ENCODE results near the gene HES2. TPM values are rescaled to one million over a fixed set of nuclear protein-coding genes. Genes with fewer than 3 reads are reported as not detected.
"Not testable (repeated sequence)": the region's sequence is repeated elsewhere in the genome, so short reads cannot be mapped to it uniquely, and the experiment has no call there.

The HES2 gene
- total RNA-seq, 2 experiments from 2014 or later: 0.05 TPM; not detected in 1

GRCh38 chr1:6435129-6435528 is 15.4 kb upstream of the HES2 start:
- H3K27ac Mint-ChIP-seq: no peak overlapping the region
- no peaks in the 10 kb centered on the region for H3K9me3 Mint-ChIP-seq (ENCODE audit: low read depth)
- H3K36me3 Mint-ChIP-seq (ENCODE audit: low read depth): no peaks in the 10 kb centered on the region
- no peak for ATAC-seq
- H3K4me1 Mint-ChIP-seq: peaks cover 2% of the 10 kb centered on the region
- no peak overlapping the region for H3K4me3 Mint-ChIP-seq
- H3K27me3 Mint-ChIP-seq: peaks cover 10% of the 10 kb centered on the region
- intact Hi-C loops (cut with DNase I, micrococcal nuclease): loop anchor here in 1 of 2 experiments (5.0 kb wide), 1 partner anchor 188 kb away; no protein-coding TSS in a partner anchor
- CTCF ChIA-PET: interaction anchor here (0.6 to 4.5 kb wide), 3 partner anchors 9 to 116 kb away, joined by 3 to 55 read pairs (median 4); partner anchors contain the start of gene HES2
- no peak for DNase-seq
- POLR2A ChIA-PET: no interaction called here

- Mint-ChIP-seq H3K36me3 (ENCODE audit: low read depth) (no peaks in the 10 kb centered on the region), H3K9me3 (ENCODE audit: low read depth) (no peaks in the 10 kb centered on the region), H3K27ac (no peak overlapping the region), H3K27me3 (peaks cover 6% of the 10 kb centered on the region), H3K4me1 (peaks cover under 1% of the 10 kb centered on the region), H3K4me3 (no peak overlapping the region)
- POLR2A ChIA-PET: no interaction called here
- CTCF ChIA-PET: interaction anchor here (0.6 kb wide), 1 partner anchor 115 kb away, joined by 4 read pairs; no protein-coding TSS in a partner anchor
- intact Hi-C loops (cut with DNase I, micrococcal nuclease): no loop called here
- DNase-seq (no peak), ATAC-seq (no peak)
Observed at GRCh38 chr1:6434186-6434585, 14.5 kb upstream of the HES2 start.

- H3K36me3 Mint-ChIP-seq (ENCODE audit: low read depth); H3K27ac Mint-ChIP-seq; H3K4me3 Mint-ChIP-seq; intact Hi-C loops (cut with DNase I, micrococcal nuclease); H3K4me1 Mint-ChIP-seq; H3K27me3 Mint-ChIP-seq; H3K9me3 Mint-ChIP-seq (ENCODE audit: low read depth); ATAC-seq; DNase-seq: not testable (repeated sequence)
- ChIA-PET CTCF (interaction anchor here (1.1 to 1.6 kb wide), 3 partner anchors 9 to 11 kb away, joined by 3 to 5 read pairs (median 3); no protein-coding TSS in a partner anchor), POLR2A (interaction anchor here (0.5 kb wide), 1 partner anchor 104 kb away, joined by 4 read pairs; no protein-coding TSS in a partner anchor)
Observed at GRCh38 chr1:6431645-6432579, 12.2 kb upstream of the HES2 start.

GRCh38 chr1:6429660-6430411 is 10.1 kb upstream of the HES2 start:
- ATAC-seq; H3K9me3 Mint-ChIP-seq (ENCODE audit: low read depth); intact Hi-C loops (cut with DNase I, micrococcal nuclease); H3K4me1 Mint-ChIP-seq; H3K4me3 Mint-ChIP-seq; H3K36me3 Mint-ChIP-seq (ENCODE audit: low read depth); DNase-seq; H3K27ac Mint-ChIP-seq: not testable (repeated sequence)
- ChIA-PET CTCF (interaction anchor here (1.4 kb wide), 1 partner anchor 9 kb away, joined by 7 read pairs; no protein-coding TSS in a partner anchor), POLR2A (interaction anchor here (0.5 kb wide), 1 partner anchor 151 kb away, joined by 5 read pairs; no protein-coding TSS in a partner anchor)
- H3K27me3 Mint-ChIP-seq: peaks cover 11% of the 10 kb centered on the region

GRCh38 chr1:6428453-6428852 is 8.7 kb upstream of the HES2 start:
- H3K36me3 Mint-ChIP-seq (ENCODE audit: low read depth); ATAC-seq; H3K4me3 Mint-ChIP-seq; H3K9me3 Mint-ChIP-seq (ENCODE audit: low read depth); POLR2A ChIA-PET; intact Hi-C loops (cut with DNase I, micrococcal nuclease); H3K4me1 Mint-ChIP-seq; CTCF ChIA-PET; DNase-seq; H3K27ac Mint-ChIP-seq: not testable (repeated sequence)
- H3K27me3 Mint-ChIP-seq: peaks cover 15% of the 10 kb centered on the region

- H3K27ac Mint-ChIP-seq: no peak overlapping the region
- ATAC-seq (no peak), DNase-seq (no peak)
- no peaks in the 10 kb centered on the region for H3K9me3 Mint-ChIP-seq (ENCODE audit: low read depth)
- intact Hi-C loops (cut with DNase I, micrococcal nuclease): no loop called here
- no peak overlapping the region for H3K4me3 Mint-ChIP-seq
- CTCF ChIA-PET: interaction anchor here (0.6 to 2.6 kb wide), 3 partner anchors 10 to 502 kb away, joined by 3 to 16 read pairs (median 3); no protein-coding TSS in a partner anchor
- peaks cover 18% of the 10 kb centered on the region for H3K27me3 Mint-ChIP-seq
- H3K36me3 Mint-ChIP-seq (ENCODE audit: low read depth): no peaks in the 10 kb centered on the region
- POLR2A ChIA-PET: no interaction called here
- peaks cover 9% of the 10 kb centered on the region for H3K4me1 Mint-ChIP-seq
Observed at GRCh38 chr1:6427441-6428390, 8.0 kb upstream of the HES2 start.

- ChIA-PET POLR2A (no interaction called here), CTCF (interaction anchor here (0.6 to 2.6 kb wide), 2 partner anchors 11 to 66 kb away, joined by 3 to 16 read pairs; no protein-coding TSS in a partner anchor)
- ATAC-seq: no peak
- Mint-ChIP-seq H3K9me3 (ENCODE audit: low read depth) (no peaks in the 10 kb centered on the region), H3K36me3 (ENCODE audit: low read depth) (no peaks in the 10 kb centered on the region), H3K4me3 (no peak overlapping the region), H3K27ac (no peak overlapping the region), H3K27me3 (peaks cover 20% of the 10 kb centered on the region), H3K4me1 (peaks cover 9% of the 10 kb centered on the region)
- no peak for DNase-seq
- intact Hi-C loops (cut with DNase I, micrococcal nuclease): no loop called here
Observed at GRCh38 chr1:6426972-6427350, 7.2 kb upstream of the HES2 start.

GRCh38 chr1:6426277-6426971 is 6.7 kb upstream of the HES2 start:
- Mint-ChIP-seq H3K27ac (no peak overlapping the region), H3K27me3 (peaks cover 24% of the 10 kb centered on the region), H3K36me3 (ENCODE audit: low read depth) (no peaks in the 10 kb centered on the region), H3K4me3 (no peak overlapping the region), H3K4me1 (peaks cover 9% of the 10 kb centered on the region), H3K9me3 (ENCODE audit: low read depth) (no peaks in the 10 kb centered on the region)
- ATAC-seq (no peak), DNase-seq (no peak)
- intact Hi-C loops (cut with DNase I, micrococcal nuclease): no loop called here
- ChIA-PET CTCF (interaction anchor here (0.6 to 2.6 kb wide), 3 partner anchors 8 to 67 kb away, joined by 3 to 16 read pairs (median 3); no protein-coding TSS in a partner anchor), POLR2A (no interaction called here)

GRCh38 chr1:6425658-6426057 is 5.9 kb upstream of the HES2 start:
- intact Hi-C loops (cut with DNase I, micrococcal nuclease): loop anchor here in 1 of 2 experiments (2.0 kb wide), 1 partner anchor 13 kb away; no protein-coding TSS in a partner anchor
- POLR2A ChIA-PET: no interaction called here
- no peak for ATAC-seq
- no peak for DNase-seq
- H3K4me1 Mint-ChIP-seq: peaks cover 9% of the 10 kb centered on the region
- H3K36me3 Mint-ChIP-seq (ENCODE audit: low read depth): no peaks in the 10 kb centered on the region
- no peaks in the 10 kb centered on the region for H3K9me3 Mint-ChIP-seq (ENCODE audit: low read depth)
- H3K27me3 Mint-ChIP-seq: peaks cover 30% of the 10 kb centered on the region
- CTCF ChIA-PET: interaction anchor here (0.7 to 2.6 kb wide), 2 partner anchors 9 to 12 kb away, joined by 3 to 16 read pairs; no protein-coding TSS in a partner anchor
- H3K27ac Mint-ChIP-seq: no peak overlapping the region
- H3K4me3 Mint-ChIP-seq: no peak overlapping the region
